Lower leg skin (tissue), 4 donors: ENCODE data around the gene ERVW-1. TPM values are rescaled to one million over a fixed set of nuclear protein-coding genes. Genes with fewer than 3 reads are reported as not detected.

Experiments used
- DNase-seq, 2 donors: peaks; one replicate each; pipeline ENCODE4 v3.0.0-alpha.2; 2019; ENCODE audit warnings: low spot score in 2 of 2
- H3K4me3 ChIP-seq: fragments of 200-600 bp; sonication (generic); 2 replicates; pipeline ENCODE4 v1.5.1; 2017; ENCODE audit warnings: mild to moderate bottlenecking, low read depth; ENCODE audit not compliant: poor library complexity, severe bottlenecking
- POLR2A ChIP-seq, 2 donors: fragments of 450-650 bp; IDR thresholded peaks; one replicate each; pipeline ENCODE4 v1.6.1; 2016 to 2017; ENCODE audit warnings: antibody characterized with exemption in 2 of 2, mild to moderate bottlenecking in 1 of 2, moderate library complexity in 1 of 2
- WGBS, 2 donors: methylation state at CpG; one replicate each; pipeline ENCODE4 v1.1.5; 2018; 5-methylcytosine and 5-hydroxymethylcytosine counted together
- intact Hi-C: fragments of 100-400 bp; cut with DNase I; formaldehyde crosslinking; loops from one replicate; pipeline ENCODE4 v1.15.0; 2023; ENCODE audit warnings: low total_unique reads
- total RNA-seq, 4 donors: library from RNA; depleted of rRNA; stranded (reverse); fragments of >200 nt; gene quantifications; one replicate each; pipeline ENCODE4 v1.1.0, GENCODE V29; 2016
- TF ChIP-seq, protein P1 (sequence below), 3 donors: fragments of 450-650 bp; IDR thresholded peaks; one replicate each; pipeline ENCODE4 v1.5.1; 2016; ENCODE audit warnings: antibody characterized with exemption in 3 of 3, mild to moderate bottlenecking in 3 of 3, moderate library complexity in 2 of 3

Gene ERVW-1
- total RNA-seq, 4 donors from 2014 or later, result not detected

DNA sequence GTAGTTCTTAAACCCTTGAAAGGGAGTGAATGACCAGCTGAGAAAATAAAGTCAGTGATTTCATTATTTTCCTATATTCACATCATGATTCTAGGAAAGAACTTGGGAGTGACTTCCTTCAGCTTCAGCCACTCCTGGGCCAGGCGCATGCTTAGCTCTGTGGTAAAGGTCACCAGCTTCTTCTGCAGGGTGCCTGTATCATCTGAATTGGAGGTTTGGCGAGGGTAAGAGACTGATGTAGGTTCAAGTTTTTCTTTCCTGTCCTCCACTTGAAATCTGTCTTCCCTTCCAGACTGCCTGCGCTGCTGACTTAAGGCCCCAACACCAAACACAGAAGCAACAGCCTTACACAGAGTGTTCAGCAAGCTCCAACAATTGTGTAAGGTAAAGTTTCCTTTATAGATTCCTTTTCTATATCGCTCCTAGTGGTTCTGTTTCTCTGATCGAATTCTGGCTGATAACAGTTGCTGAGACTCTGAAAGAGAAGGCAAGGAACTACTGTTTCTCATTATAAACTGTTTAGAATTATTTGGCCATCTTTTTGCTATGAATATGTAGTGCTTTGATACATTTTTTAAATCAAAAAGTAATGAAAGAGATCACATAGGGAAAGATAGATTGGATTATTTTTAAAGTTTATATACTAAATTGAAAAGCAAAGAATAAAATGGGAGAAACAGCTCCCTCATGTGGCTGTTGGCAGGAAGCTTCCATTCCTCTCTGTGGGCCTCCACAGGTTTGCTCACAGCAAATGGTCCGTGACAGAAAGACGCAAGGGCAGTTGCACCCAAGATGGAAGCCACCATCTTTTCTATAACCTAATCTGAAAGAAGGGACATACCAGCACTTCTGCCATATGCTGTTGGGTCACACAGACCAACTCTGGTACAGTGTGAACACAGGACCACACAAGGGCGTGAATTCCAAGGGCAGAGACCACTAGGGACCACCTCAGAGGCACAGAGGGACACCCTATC, 16.4 kb downstream of the ERVW-1 start:
- no peak for DNase-seq
- WGBS, 2 donors, result 64 to 69% methylated on average over 8 of the region's 8 CpGs
- intact Hi-C loops, result no loop called here

DNA sequence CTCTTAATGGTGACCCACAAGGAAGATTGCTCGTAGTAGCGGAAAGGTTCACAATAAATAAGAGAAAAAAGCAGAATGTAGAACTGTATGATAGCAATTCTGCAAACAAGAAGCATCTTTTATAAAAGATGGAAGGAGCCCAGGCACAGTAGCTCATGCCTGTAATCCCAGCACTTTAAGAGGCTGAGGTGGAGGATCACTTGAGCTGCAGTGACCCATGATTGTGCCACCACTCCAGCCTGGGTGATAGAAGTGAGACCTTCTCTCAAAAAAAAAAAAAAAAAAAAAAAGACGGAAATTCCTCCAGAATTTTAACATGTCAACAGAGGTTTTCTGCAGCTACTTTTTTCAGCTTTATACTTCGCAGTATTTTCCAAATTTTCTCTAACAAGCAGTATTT, 17.2 kb downstream of the ERVW-1 start:
- H3K4me3 ChIP-seq, result no peak overlapping the region
- TF ChIP-seq, protein P1, sequence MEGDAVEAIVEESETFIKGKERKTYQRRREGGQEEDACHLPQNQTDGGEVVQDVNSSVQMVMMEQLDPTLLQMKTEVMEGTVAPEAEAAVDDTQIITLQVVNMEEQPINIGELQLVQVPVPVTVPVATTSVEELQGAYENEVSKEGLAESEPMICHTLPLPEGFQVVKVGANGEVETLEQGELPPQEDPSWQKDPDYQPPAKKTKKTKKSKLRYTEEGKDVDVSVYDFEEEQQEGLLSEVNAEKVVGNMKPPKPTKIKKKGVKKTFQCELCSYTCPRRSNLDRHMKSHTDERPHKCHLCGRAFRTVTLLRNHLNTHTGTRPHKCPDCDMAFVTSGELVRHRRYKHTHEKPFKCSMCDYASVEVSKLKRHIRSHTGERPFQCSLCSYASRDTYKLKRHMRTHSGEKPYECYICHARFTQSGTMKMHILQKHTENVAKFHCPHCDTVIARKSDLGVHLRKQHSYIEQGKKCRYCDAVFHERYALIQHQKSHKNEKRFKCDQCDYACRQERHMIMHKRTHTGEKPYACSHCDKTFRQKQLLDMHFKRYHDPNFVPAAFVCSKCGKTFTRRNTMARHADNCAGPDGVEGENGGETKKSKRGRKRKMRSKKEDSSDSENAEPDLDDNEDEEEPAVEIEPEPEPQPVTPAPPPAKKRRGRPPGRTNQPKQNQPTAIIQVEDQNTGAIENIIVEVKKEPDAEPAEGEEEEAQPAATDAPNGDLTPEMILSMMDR (IDR thresholded peaks at IDR 0.05), result no peak
- TF ChIP-seq POLR2A (IDR thresholded peaks at IDR 0.05), result no peak
- intact Hi-C loops, result no loop called here
- 81 to 89% methylated on average over 4 of the region's 4 CpGs for WGBS, 2 donors
- no peak for DNase-seq

More for the DNA sequence above, 16.4 kb downstream of the ERVW-1 start:
- H3K4me3 ChIP-seq, result no peak overlapping the region
- TF ChIP-seq, protein P1 (IDR thresholded peaks at IDR 0.05), result no peak
- no peak for TF ChIP-seq POLR2A (IDR thresholded peaks at IDR 0.05)

DNA sequence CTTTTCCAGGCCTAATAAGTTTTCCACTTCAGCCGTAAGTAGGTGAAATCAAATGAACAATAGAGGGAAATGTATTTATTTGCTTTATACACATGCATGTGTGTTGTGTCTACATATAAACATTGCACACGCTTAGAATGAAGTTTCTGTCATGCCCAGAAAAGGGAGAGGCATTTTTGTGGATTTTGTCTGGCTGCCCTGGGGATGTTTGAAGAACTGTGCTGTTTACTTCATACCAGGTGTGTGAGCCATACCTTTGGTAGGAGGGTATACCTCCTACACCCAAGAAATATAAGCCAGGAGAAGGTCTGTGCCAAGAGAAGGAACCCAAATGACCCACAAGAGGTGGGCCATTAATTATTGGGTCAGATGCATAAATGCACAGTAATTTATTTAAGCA, 17.6 kb downstream of the ERVW-1 start:
- WGBS, 2 donors, result 61 to 62% methylated on average over 2 of the region's 2 CpGs
- H3K4me3 ChIP-seq, result no peak overlapping the region
- no peak for DNase-seq
- no peak for TF ChIP-seq POLR2A (IDR thresholded peaks at IDR 0.05)
- TF ChIP-seq, protein P1 (IDR thresholded peaks at IDR 0.05), result no peak
- intact Hi-C loops, result no loop called here

DNA sequence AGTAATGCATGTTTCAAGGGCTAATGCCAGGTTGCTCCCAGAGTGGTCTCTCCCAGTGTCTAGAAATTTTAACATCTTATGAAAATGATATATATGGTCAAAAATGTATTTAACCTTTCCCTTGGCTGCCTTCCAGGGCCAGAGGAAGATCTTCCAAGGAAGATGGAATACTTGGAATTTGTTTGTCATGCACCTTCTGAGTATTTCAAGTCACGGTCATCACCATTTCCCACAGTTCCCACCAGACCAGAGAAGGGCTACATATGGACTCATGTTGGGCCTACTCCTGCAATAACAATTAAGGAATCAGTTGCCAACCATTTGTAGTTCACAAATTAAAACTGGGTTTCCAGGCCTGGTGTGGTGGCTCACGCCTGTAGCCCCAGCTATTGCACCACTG, 21.5 kb downstream of the ERVW-1 start:
- 97 to 98% methylated on average over 2 of the region's 2 CpGs for WGBS, 2 donors
- intact Hi-C loops, result no loop called here
- no peak overlapping the region for H3K4me3 ChIP-seq
- no peak for TF ChIP-seq POLR2A (IDR thresholded peaks at IDR 0.05)
- TF ChIP-seq, protein P1 (IDR thresholded peaks at IDR 0.05), result no peak
- DNase-seq, result no peak

DNA sequence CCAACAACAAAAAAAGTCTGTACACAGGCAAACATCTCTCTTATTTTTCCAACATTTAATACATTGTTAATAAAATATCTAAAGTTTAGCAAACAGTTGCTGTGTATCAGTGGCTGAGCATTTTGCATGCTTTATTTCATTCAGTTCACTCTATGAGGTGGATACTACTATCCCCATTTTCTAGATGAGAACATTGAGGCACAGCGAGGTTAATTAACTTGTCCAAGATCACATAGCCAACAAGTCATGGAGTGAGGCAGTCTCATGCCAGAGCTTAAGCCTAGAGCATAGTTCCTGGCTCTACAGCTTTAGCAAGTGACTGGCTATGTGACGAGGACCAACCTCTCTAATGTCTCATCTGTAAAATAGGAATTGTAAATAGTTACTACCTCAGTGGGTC, 26.1 kb downstream of the ERVW-1 start:
- intact Hi-C loops, result no loop called here
- TF ChIP-seq, protein P1 (IDR thresholded peaks at IDR 0.05), result no peak
- no peak for TF ChIP-seq POLR2A (IDR thresholded peaks at IDR 0.05)
- H3K4me3 ChIP-seq, result no peak overlapping the region
- DNase-seq, result no peak
- WGBS, 2 donors, result 97 to 98% methylated on average over 2 of the region's 2 CpGs
